HG03354 (cell line): ENCODE data around the gene IL18BP.
A peak's percentile ranks its signal among the peaks of the same experiment; 100 is the strongest.

Experiments used
- ATAC-seq: cut with Tn5 transposase; IDR thresholded peaks from one replicate; pipeline ENCODE4 v1.9.1; 2021; ENCODE audit warnings: mild to moderate bottlenecking; ENCODE audit not compliant: unreplicated experiment, poor library complexity, severe bottlenecking

The IL18BP gene

GRCh38 chr11:71998649-71999310, at the start of gene IL18BP:
Gene IL18BP (plus strand): TSS chr11:71998909. CDS start chr11:71999985, 1,076 bp downstream.
- peak; percentile 61 for ATAC-seq

- ATAC-seq = no peak
These were observed 49.7 kb upstream of the IL18BP start for GRCh38 chr11:71949034-71949433.

DNA sequence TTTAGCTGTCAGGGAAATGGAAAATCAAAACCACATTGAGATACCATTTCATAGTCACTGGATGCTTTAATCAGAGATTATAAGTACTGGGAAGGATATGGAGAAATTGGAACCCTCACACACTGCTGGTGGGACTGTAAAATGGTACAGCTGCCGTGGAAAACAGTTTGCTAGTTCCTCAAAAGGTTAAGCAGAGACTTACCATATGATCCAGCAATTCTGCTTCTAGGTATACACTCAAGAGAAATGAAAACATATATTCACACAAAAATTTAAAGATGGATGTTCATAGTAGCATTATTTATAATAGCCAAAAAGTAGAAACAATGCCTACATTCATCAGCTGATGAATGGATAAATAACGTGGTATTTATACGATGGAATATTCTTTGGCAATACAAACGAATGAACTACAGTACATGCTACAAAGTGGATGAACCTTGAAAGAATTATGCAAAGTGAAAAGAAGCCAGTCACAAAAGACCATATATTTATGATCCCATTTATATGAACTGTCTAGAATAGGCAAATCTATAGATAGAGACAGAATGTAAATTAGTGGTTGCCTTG, 46.9 kb upstream of the IL18BP start:
- ATAC-seq = no peak

GRCh38 chr11:71955898-71956456, 42.7 kb upstream of the IL18BP start:
- ATAC-seq = no peak

DNA sequence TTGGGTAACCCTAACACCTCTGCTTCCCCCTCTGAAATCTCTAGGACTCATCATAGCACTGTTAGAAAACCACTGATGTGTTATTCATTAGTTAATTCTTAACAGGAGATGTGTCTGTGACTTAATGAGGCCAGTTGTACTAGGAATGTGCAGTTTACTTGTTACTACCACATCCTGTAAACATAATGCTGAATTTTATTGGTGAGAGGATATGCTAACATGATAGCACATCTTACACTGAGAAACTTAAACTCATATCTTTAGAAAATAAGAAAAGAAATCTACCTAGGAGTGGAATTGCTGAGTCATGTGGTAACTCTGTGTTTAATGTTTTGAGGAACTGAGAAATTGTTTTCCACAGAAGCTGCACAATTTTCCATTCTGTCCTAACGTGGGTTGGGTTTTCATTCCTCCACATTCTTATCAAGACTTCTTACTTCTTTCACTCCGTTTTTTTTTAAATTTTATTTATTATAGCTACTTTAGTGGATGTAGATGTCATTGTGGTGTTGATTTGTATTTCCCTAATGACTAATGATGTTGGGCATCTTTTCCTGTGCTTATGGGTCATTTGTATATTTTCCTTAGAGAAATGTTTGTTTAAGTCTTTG, 36.2 kb upstream of the IL18BP start:
- ATAC-seq = peak; percentile 77

- ATAC-seq = no peak
These were observed 35.2 kb upstream of the IL18BP start for GRCh38 chr11:71963468-71963867.

- no peak for ATAC-seq
These were observed 34.1 kb upstream of the IL18BP start for GRCh38 chr11:71964641-71965040.

DNA sequence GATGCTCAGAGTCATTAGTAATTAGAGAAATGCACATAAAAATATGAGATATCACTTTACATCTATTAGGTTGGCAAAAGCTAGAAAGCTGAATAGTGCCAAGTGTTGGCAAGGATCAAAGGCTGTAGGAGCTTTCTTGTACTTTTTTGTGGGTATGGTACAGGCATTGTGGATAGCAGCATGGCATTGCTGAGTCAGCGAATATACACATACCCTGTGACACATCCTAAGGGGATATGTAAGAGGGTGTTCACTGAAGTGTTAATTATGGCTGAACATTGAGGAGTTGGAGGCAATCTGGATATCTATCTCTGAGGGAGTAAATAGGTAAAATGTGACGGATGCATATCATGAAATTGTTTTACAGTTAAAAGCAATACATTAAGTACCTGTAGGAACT, 27.0 kb upstream of the IL18BP start:
- no peak for ATAC-seq

GRCh38 chr11:71976551-71976950, 22.2 kb upstream of the IL18BP start:
- ATAC-seq = no peak

GRCh38 chr11:71977090-71977489, 21.6 kb upstream of the IL18BP start:
- ATAC-seq = no peak

DNA sequence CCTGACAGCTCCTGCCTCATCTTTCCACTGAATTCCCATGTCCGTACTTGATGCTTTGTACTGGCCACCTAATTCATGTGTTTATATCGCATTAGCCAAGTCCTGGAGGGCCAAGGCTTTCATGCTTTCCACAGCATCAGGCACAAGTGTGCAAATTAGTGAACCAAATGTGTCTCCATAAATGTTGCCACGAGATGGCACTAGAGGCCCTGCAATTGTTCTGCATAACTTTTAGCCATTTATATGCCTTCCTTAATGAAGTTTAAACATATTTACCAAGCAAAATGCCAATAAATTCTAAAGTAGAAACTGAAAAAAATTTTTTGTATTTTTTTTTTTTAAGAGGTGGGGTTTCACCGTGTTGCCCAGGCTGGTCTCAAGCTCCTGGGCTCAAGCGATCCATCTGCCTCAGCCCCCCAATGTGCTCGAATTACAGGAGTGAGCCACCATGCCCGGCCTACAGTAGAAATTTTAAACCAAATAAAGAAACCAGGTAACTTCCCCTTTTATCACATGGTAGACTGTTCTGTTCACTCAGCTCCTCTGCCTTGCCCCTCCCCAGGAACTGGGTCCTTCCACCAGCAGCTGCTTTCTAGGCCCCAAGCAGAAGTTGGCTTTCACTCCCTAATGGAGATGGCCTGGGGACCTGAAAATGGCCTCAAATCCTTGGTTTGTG, 20.8 kb upstream of the IL18BP start:
- ATAC-seq = no peak

DNA sequence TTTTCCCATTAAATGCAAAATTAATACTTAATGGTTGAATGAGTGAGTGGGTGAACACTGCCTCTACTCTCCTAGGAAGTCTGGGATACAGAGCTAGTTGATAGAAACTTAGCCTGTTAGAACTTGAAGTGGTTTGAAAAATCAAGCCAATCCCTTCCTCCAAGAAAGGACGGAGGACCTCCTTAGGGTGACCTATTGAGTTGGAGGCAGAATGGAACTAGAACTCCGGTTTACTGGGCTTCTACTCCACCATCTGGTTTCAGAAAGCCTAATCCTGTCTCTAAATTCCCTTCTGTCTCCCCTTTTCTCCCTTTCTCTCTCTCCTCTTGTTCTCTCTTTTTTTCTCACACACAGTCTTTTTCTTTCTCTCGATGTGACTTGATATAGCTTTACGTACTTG, 19.6 kb upstream of the IL18BP start:
- ATAC-seq = no peak

GRCh38 chr11:71979602-71980001, 19.1 kb upstream of the IL18BP start:
- no peak for ATAC-seq

- ATAC-seq = no peak
These were observed 12.6 kb upstream of the IL18BP start for GRCh38 chr11:71986131-71986530.

DNA sequence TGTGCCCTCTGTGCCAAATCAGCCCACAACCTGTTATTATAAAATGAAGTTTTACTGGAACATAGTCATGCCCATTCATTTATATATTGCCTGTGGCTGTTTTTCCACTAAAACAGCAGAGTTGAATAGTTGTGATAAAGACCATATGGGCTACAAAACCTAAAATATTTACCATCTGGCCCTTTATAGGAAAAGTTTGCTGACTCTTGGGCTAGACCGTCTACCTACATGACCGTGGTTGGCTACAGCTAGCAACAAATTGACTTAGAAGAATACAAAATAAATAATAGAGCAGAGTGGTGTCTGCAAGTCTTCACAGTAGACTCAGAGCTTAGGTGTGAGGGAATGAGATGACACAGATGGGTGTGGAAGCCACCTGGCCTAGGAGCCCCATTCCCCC, 11.2 kb upstream of the IL18BP start:
- ATAC-seq = no peak

GRCh38 chr11:71988050-71988449, 10.7 kb upstream of the IL18BP start:
- ATAC-seq = no peak

GRCh38 chr11:71990701-71991100, 8.0 kb upstream of the IL18BP start:
- no peak for ATAC-seq

- ATAC-seq = peak; percentile 84
These were observed 7.2 kb upstream of the IL18BP start for GRCh38 chr11:71991494-71991893.

GRCh38 chr11:71992136-71992730, 6.5 kb upstream of the IL18BP start:
- ATAC-seq = no peak

DNA sequence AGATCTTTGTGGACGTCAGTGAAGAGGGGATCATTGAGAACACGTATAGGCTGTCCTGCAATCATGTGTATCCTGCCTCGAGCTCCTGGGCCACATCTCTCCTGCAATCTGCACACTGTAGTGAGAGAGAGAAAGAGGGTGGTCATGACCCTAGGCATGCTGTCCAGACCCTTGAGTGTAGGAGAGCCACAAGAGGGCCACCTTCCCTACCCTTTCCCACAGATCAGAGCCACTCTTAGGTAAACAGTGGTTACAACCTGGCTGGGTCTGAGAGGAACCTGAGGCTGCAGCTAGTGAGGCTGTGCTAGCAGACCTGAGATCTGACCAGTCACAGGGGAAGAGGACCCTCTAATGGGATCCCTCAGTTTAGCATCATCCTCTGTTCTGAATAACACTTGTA, 3.9 kb upstream of the IL18BP start:
- no peak for ATAC-seq
